Neural cell (in vitro differentiated cells): ENCODE measurements around the gene PDE9A. TPM values are rescaled to one million over a fixed set of nuclear protein-coding genes. Genes with fewer than 3 reads are reported as not detected.

Source experiments
- H2AFZ ChIP-seq: fragments of 200-600, 300-800 bp; sonication (generic), shearing (Covaris generic); 2 replicates; pipeline ENCODE4 v1.6.0; 2014; ENCODE audit warnings: low read depth, mild to moderate bottlenecking, antibody characterized with exemption, low read length, moderate library complexity
- H3F3A ChIP-seq: fragments of 200-600 bp; shearing (Covaris generic); 2 replicates; pipeline ENCODE4 v1.6.1; 2016; ENCODE audit warnings: mild to moderate bottlenecking, moderate library complexity, mixed read lengths, antibody characterized with exemption, low read length; ENCODE audit not compliant: insufficient read depth, poor library complexity, severe bottlenecking
- H3K27ac ChIP-seq: fragments of 200-600, 300-800 bp; sonication (generic), shearing (Covaris generic); 2 replicates; pipeline ENCODE4 v1.5.1; 2014; ENCODE audit warnings: mild to moderate bottlenecking, low read length, moderate library complexity
- H3K27me3 ChIP-seq: fragments of 300-800, 200-600 bp; sonication (generic), shearing (Covaris generic); 2 replicates; pipeline ENCODE4 v1.6.0; 2014; ENCODE audit warnings: mild to moderate bottlenecking, low read depth, low read length, moderate library complexity; ENCODE audit not compliant: insufficient read depth
- H3K36me3 ChIP-seq: fragments of 300-800, 200-600 bp; sonication (generic), shearing (Covaris generic); 2 replicates; pipeline ENCODE4 v1.5.1; 2014; ENCODE audit warnings: mild to moderate bottlenecking, antibody characterized with exemption, low read length, moderate library complexity; ENCODE audit not compliant: insufficient read depth
- H3K4me2 ChIP-seq: fragments of 300-800, 200-600 bp; sonication (generic), shearing (Covaris generic); 2 replicates; pipeline ENCODE4 v1.6.0; 2014; ENCODE audit warnings: mild to moderate bottlenecking, low read length
- H3K4me3 ChIP-seq: fragments of 300-800, 200-600 bp; sonication (generic), shearing (Covaris generic); 2 replicates; pipeline ENCODE4 v1.5.1; 2014; ENCODE audit warnings: mild to moderate bottlenecking, low read length, moderate library complexity
- H3K79me2 ChIP-seq: fragments of 200-600 bp; shearing (Covaris generic); replicated peaks from 2 replicates; pipeline ENCODE4 v1.6.0; 2014; ENCODE audit warnings: mild to moderate bottlenecking, low read length, moderate library complexity; ENCODE audit not compliant: insufficient read depth
- H3K9ac ChIP-seq: fragments of 300-800, 200-600 bp; sonication (generic), shearing (Covaris generic); 2 replicates; pipeline ENCODE4 v1.6.1; 2016; ENCODE audit warnings: mild to moderate bottlenecking, low read length, mixed read lengths
- H3K9me2 ChIP-seq: fragments of 200-600 bp; shearing (Covaris generic); 2 replicates; pipeline ENCODE4 v1.6.1; 2016; ENCODE audit warnings: mild to moderate bottlenecking, low read length, mixed read lengths; ENCODE audit not compliant: insufficient read depth
- H3K9me3 ChIP-seq: fragments of 200-600, 300-800 bp; sonication (generic), shearing (Covaris generic); 2 replicates; pipeline ENCODE4 v1.6.1; 2016; ENCODE audit warnings: mild to moderate bottlenecking, mixed run types, low read length, moderate library complexity, mixed read lengths
- H4K20me1 ChIP-seq: fragments of 200-600 bp; shearing (Covaris generic); 2 replicates; pipeline ENCODE4 v1.6.1; 2016; ENCODE audit warnings: mild to moderate bottlenecking, mixed run types; ENCODE audit not compliant: insufficient read depth
- EP300 ChIP-seq: fragments of 450-650 bp; conservative IDR thresholded peaks from 2 replicates; pipeline ENCODE4 v1.6.1; 2014; ENCODE audit warnings: antibody characterized with exemption, mild to moderate bottlenecking, moderate library complexity; ENCODE audit not compliant: poor library complexity, severe bottlenecking
- EZH2 ChIP-seq: fragments of 200-600, 300-800 bp; shearing (Covaris generic), sonication (generic); IDR thresholded peaks from 2 replicates; pipeline ENCODE4 v1.6.1; 2014; ENCODE audit warnings: antibody characterized with exemption, low read length, borderline replicate concordance, mild to moderate bottlenecking; ENCODE audit not compliant: insufficient read depth, poor library complexity, severe bottlenecking
- MXI1 ChIP-seq: fragments of 450-650 bp; conservative IDR thresholded peaks from 2 replicates; pipeline ENCODE4 v1.6.1; 2014; ENCODE audit warnings: antibody characterized with exemption, mild to moderate bottlenecking; ENCODE audit not compliant: poor library complexity, severe bottlenecking
- POLR2AphosphoS5 ChIP-seq: IDR thresholded peaks from 2 replicates; pipeline ENCODE4 v1.6.1; 2012
- RAD21 ChIP-seq: fragments of 450-650 bp; conservative IDR thresholded peaks from 2 replicates; pipeline ENCODE4 v1.6.1; 2014; ENCODE audit warnings: antibody characterized with exemption, mild to moderate bottlenecking, moderate library complexity
- SMC3 ChIP-seq: fragments of 450-650 bp; conservative IDR thresholded peaks from 2 replicates; pipeline ENCODE4 v1.6.1; 2014; ENCODE audit warnings: antibody characterized with exemption, mild to moderate bottlenecking, moderate library complexity; ENCODE audit not compliant: poor library complexity
- TAF1 ChIP-seq: IDR thresholded peaks from 2 replicates; pipeline ENCODE4 v1.6.1; 2012; ENCODE audit warnings: low read depth
- polyA plus RNA-seq: library from polyadenylated mRNA; depleted of rRNA; stranded (reverse); fragments of >200 nt; gene quantifications from 2 replicates; pipeline ENCODE4 v1.2.3, GENCODE V29; 2014
- TF ChIP-seq, protein P1 (sequence below): fragments of 450-650 bp; IDR thresholded peaks from 2 replicates; pipeline ENCODE4 v1.5.1; 2014; ENCODE audit warnings: antibody characterized with exemption, mild to moderate bottlenecking, moderate library complexity; ENCODE audit not compliant: poor library complexity, severe bottlenecking
- TF ChIP-seq, protein P2 (sequence below): IDR thresholded peaks from 2 replicates; pipeline ENCODE4 v1.6.1; 2012; ENCODE audit warnings: borderline replicate concordance

Gene PDE9A
- polyA plus RNA-seq, 1 donor from 2014 or later, result 32.2 TPM

DNA sequence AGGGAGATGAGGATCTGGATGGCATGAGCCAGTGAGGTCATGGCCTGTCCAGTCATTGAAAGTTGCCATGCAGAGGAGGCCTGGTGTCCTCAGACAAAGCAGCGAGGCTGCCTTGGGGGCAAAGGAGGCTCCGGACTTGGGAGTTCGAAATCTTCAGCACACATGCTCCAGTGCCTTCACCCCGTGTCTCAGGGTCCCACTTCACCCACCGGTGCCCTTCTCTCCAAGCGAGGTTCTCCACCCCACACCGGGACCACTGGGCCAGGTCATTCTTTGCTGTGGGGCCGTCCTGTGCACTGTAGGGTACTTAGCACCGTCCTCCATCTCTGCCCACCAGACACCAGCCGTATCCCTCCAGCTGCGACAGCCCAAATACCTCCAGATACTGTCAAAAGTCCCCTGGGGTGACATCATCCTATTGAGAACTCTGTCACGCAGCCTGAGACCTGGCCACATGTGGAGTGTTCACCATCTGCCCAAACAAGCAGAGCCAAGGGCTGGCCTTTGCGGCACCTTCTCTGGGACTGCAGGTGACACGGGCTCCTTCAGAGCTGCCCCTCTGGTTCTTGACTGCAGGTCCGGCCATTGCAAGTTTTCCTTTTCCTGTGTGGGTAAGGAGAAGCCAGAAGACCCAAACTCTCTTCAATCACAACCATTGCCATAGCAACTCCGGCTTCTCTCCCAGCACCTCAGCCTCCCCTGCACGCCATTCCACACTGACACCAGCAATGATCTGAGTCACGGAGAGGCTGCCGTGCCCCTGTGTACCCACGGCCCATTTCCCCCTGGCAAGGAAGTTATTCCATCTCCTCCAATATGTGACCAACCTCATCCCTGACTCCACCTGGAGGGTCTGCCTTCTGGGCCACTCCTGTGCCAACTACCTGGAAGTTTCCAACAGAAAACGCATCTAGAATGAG lies 20.4 kb upstream of the PDE9A start:
- H4K20me1 ChIP-seq, result no peaks in the 10 kb centered on the region
- H3K36me3 ChIP-seq, result no peaks in the 10 kb centered on the region
- no peak overlapping the region for H3K9ac ChIP-seq
- H3K4me2 ChIP-seq, result no peak overlapping the region
- no peak overlapping the region for H3K4me3 ChIP-seq
- H3K9me3 ChIP-seq, result no peaks in the 10 kb centered on the region
- H3K9me2 ChIP-seq, result no peaks in the 10 kb centered on the region
- H3K27ac ChIP-seq, result no peak overlapping the region
- no peak overlapping the region for H2AFZ ChIP-seq
- TF ChIP-seq SMC3 (no peak), POLR2AphosphoS5 (no peak), MXI1 (no peak)
- H3K79me2 ChIP-seq, result no peaks in the 10 kb centered on the region
- H3K27me3 ChIP-seq, result no peaks in the 10 kb centered on the region
- H3F3A ChIP-seq, result no peaks in the 10 kb centered on the region

DNA sequence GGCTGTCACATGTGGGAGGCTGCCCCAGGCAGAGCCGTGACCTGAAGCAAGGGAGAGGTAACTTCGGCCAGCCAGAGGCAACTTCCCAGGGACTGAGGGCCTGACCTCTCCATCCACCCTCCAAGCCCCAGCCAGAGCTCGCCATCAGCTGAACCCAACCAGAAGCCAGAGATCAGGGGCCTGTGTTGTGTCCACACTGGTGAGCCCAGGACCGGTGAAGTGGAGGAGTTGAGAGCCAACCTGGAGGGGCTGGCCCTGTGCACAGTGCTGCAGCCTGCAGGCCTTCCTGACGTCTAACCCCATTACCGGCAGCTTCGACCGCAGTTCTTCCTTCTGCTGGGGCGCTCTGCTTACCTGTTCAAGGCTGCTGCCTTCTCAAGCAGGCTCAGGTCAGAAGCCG lies 19.6 kb upstream of the PDE9A start:
- no peak overlapping the region for H3K4me2 ChIP-seq
- TF ChIP-seq EP300, result no peak
- TF ChIP-seq, protein P1, sequence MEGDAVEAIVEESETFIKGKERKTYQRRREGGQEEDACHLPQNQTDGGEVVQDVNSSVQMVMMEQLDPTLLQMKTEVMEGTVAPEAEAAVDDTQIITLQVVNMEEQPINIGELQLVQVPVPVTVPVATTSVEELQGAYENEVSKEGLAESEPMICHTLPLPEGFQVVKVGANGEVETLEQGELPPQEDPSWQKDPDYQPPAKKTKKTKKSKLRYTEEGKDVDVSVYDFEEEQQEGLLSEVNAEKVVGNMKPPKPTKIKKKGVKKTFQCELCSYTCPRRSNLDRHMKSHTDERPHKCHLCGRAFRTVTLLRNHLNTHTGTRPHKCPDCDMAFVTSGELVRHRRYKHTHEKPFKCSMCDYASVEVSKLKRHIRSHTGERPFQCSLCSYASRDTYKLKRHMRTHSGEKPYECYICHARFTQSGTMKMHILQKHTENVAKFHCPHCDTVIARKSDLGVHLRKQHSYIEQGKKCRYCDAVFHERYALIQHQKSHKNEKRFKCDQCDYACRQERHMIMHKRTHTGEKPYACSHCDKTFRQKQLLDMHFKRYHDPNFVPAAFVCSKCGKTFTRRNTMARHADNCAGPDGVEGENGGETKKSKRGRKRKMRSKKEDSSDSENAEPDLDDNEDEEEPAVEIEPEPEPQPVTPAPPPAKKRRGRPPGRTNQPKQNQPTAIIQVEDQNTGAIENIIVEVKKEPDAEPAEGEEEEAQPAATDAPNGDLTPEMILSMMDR, result no peak
- no peak for TF ChIP-seq EZH2
- TF ChIP-seq RAD21, result no peak
- TF ChIP-seq, protein P2, sequence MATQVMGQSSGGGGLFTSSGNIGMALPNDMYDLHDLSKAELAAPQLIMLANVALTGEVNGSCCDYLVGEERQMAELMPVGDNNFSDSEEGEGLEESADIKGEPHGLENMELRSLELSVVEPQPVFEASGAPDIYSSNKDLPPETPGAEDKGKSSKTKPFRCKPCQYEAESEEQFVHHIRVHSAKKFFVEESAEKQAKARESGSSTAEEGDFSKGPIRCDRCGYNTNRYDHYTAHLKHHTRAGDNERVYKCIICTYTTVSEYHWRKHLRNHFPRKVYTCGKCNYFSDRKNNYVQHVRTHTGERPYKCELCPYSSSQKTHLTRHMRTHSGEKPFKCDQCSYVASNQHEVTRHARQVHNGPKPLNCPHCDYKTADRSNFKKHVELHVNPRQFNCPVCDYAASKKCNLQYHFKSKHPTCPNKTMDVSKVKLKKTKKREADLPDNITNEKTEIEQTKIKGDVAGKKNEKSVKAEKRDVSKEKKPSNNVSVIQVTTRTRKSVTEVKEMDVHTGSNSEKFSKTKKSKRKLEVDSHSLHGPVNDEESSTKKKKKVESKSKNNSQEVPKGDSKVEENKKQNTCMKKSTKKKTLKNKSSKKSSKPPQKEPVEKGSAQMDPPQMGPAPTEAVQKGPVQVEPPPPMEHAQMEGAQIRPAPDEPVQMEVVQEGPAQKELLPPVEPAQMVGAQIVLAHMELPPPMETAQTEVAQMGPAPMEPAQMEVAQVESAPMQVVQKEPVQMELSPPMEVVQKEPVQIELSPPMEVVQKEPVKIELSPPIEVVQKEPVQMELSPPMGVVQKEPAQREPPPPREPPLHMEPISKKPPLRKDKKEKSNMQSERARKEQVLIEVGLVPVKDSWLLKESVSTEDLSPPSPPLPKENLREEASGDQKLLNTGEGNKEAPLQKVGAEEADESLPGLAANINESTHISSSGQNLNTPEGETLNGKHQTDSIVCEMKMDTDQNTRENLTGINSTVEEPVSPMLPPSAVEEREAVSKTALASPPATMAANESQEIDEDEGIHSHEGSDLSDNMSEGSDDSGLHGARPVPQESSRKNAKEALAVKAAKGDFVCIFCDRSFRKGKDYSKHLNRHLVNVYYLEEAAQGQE, result no peak
- TF ChIP-seq POLR2AphosphoS5, result no peak
- no peak for TF ChIP-seq SMC3
- TF ChIP-seq TAF1, result no peak
- no peaks in the 10 kb centered on the region for H3K27me3 ChIP-seq
- H3K9me3 ChIP-seq, result no peaks in the 10 kb centered on the region
- H3K9me2 ChIP-seq, result no peaks in the 10 kb centered on the region
- no peaks in the 10 kb centered on the region for H3K79me2 ChIP-seq
- H3K9ac ChIP-seq, result no peak overlapping the region
- H2AFZ ChIP-seq, result no peak overlapping the region
- no peaks in the 10 kb centered on the region for H3F3A ChIP-seq
- H3K4me3 ChIP-seq, result no peak overlapping the region
- H3K27ac ChIP-seq, result no peak overlapping the region
- H3K36me3 ChIP-seq, result no peaks in the 10 kb centered on the region
- no peaks in the 10 kb centered on the region for H4K20me1 ChIP-seq
